CD4-positive, alpha-beta memory T cell (primary cell): ENCODE results near the gene CLPTM1L. TPM values are rescaled to one million over a fixed set of nuclear protein-coding genes. Genes with fewer than 3 reads are reported as not detected.

ENCODE experiments used
- CTCF ChIA-PET: fragments of 350-600 bp; sonication (Branson Sonifier 250); formaldehyde crosslinking; loops from one replicate; lab custom pipeline; 2021; ENCODE audit warnings: inconsistent platforms; ENCODE audit not compliant: partially characterized antibody; lab: Charles Lee
- POLR2A ChIA-PET: fragments of 350-600 bp; sonication (Branson Sonifier 250); formaldehyde crosslinking; loops from one replicate; lab custom pipeline; 2021; ENCODE audit not compliant: partially characterized antibody; lab: Charles Lee
- DNase-seq, 5 donors: peaks; one replicate each; pipeline versions ENCODE4 v3.0.0 to v3.0.0-alpha.2; 2020 to 2022; ENCODE audit warnings: mixed read lengths in 1 of 5
- H3K27ac ChIP-seq: one replicate; pipeline ENCODE4 v1.7.0; 2013; ENCODE audit warnings: low read depth, low read length
- H3K27me3 ChIP-seq: 2 replicates; pipeline ENCODE4 v1.7.0; 2013; ENCODE audit warnings: mild to moderate bottlenecking, low read length, moderate library complexity; ENCODE audit not compliant: insufficient read depth
- H3K36me3 ChIP-seq: 2 replicates; pipeline ENCODE4 v1.7.0; 2013; ENCODE audit warnings: mild to moderate bottlenecking, low read length, moderate library complexity; ENCODE audit not compliant: insufficient read depth
- H3K4me1 ChIP-seq: 2 replicates; pipeline ENCODE4 v1.7.0; 2013; ENCODE audit warnings: mild to moderate bottlenecking, low read length, moderate library complexity; ENCODE audit not compliant: insufficient read depth
- H3K4me3 ChIP-seq, 2 donors: one replicate each; pipeline ENCODE4 v1.7.0; 2013; ENCODE audit warnings: low read length in 2 of 2, mild to moderate bottlenecking in 1 of 2
- H3K9me3 ChIP-seq, 2 donors: one replicate each; pipeline ENCODE4 v1.7.0; 2013; ENCODE audit warnings: low read length in 2 of 2, control low read depth in 1 of 2; ENCODE audit not compliant: control insufficient read depth in 1 of 2
- H3K27ac Mint-ChIP-seq, 7 donors: one replicate each; pipeline ENCODE4 v1.8.0; 2020 to 2021; ENCODE audit warnings: mixed read lengths in 7 of 7, mild to moderate bottlenecking in 6 of 7, inconsistent platforms in 3 of 7, moderate library complexity in 3 of 7
- H3K27me3 Mint-ChIP-seq, 2 donors: one replicate each; pipeline ENCODE4 v1.8.0; 2020 to 2021; ENCODE audit warnings: mixed read lengths in 2 of 2
- H3K36me3 Mint-ChIP-seq, 2 donors: one replicate each; pipeline ENCODE4 v1.8.0; 2020 to 2021; ENCODE audit warnings: mixed read lengths in 2 of 2, inconsistent platforms in 1 of 2, mild to moderate bottlenecking in 1 of 2
- H3K4me1 Mint-ChIP-seq, 4 donors: one replicate each; pipeline ENCODE4 v1.8.0; 2020 to 2021; ENCODE audit warnings: mixed read lengths in 4 of 4, mild to moderate bottlenecking in 1 of 4
- H3K4me3 Mint-ChIP-seq, 8 donors: one replicate each; pipeline ENCODE4 v1.8.0; 2020 to 2021; ENCODE audit warnings: mixed read lengths in 8 of 8, mild to moderate bottlenecking in 7 of 8, moderate library complexity in 6 of 8, inconsistent platforms in 3 of 8
- H3K9me3 Mint-ChIP-seq, 8 donors: one replicate each; pipeline ENCODE4 v1.8.0; 2020 to 2021; ENCODE audit warnings: mixed read lengths in 8 of 8, mild to moderate bottlenecking in 5 of 8, inconsistent platforms in 3 of 8, moderate library complexity in 1 of 8
- intact Hi-C: fragments of 100-400 bp; cut with micrococcal nuclease; formaldehyde crosslinking; loops from one replicate; pipeline ENCODE4 v1.15.1; 2023
- polyA plus RNA-seq, 2 donors: library from polyadenylated mRNA; unstranded; fragments of 300-500 nt; fragmentation: Illumina TruSeq; gene quantifications; one replicate each; pipeline ENCODE4 v1.2.3, GENCODE V29; 2021
- total RNA-seq, 2 experiments: library from RNA; stranded (reverse); gene quantifications; one replicate each; pipeline ENCODE4 v1.2.3, GENCODE V29; 2021

Gene CLPTM1L
- total and polyA plus RNA-seq, 4 experiments from 2014 or later: 34.1 to 87.4 (median 72.6) TPM

DNA sequence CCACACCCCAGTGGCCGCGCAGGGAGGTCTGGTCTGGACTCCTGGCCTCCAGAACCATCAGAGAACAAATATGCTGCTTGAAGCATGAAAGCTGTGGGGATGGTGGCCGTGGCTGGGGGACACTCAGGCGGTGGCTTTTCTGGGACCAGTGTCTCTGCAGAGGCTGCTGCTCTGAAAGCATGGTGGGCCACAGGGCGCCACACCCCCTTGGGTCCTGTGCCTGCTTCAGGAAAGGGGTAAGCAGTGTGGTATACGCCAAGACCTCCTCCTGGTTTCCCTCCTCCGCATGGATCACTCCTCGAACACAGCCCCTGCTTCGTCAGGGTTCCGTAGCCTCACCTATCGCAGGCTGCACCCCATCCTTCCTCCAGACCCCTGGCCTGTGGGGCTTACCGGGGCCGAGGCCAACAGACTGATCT is 30.3 kb downstream of the CLPTM1L start:
- H3K27me3 ChIP-seq: no peaks in the 10 kb centered on the region
- intact Hi-C loops: no loop called here
- peaks cover 0 to 6% of the 10 kb centered on the region in 2 donors for H3K9me3 ChIP-seq
- ChIA-PET CTCF (interaction anchor here (1.6 to 1.8 kb wide), 2 partner anchors 21 to 29 kb away, joined by 4 read pairs; no protein-coding TSS in a partner anchor), POLR2A (interaction anchor here (1.7 to 4.2 kb wide), 6 partner anchors 11 to 71 kb away, joined by 4 to 31 read pairs (median 11); partner anchors contain the start of gene CLPTM1L)
- Mint-ChIP-seq H3K4me3 (peak overlapping the region in 6 of 8 donors; percentile 45 to 92 (median 72)), H3K27me3 (no peaks in the 10 kb centered on the region), H3K27ac (peak overlapping the region in 3 of 7 donors; percentile 19 to 41 (median 38)), H3K9me3 (peaks cover 0 to 14% (median 3%) of the 10 kb centered on the region in 8 donors), H3K4me1 (peaks cover 48 to 76% (median 59%) of the 10 kb centered on the region in 4 donors), H3K36me3 (peaks cover 0 to 30% of the 10 kb centered on the region in 2 donors)
- H3K27ac ChIP-seq: no peak overlapping the region
- peaks cover 4% of the 10 kb centered on the region for H3K36me3 ChIP-seq
- peak in 1 of 5 donors; percentile 30 for DNase-seq
- no peak overlapping the region for H3K4me3 ChIP-seq
- peaks cover 60% of the 10 kb centered on the region for H3K4me1 ChIP-seq

DNA sequence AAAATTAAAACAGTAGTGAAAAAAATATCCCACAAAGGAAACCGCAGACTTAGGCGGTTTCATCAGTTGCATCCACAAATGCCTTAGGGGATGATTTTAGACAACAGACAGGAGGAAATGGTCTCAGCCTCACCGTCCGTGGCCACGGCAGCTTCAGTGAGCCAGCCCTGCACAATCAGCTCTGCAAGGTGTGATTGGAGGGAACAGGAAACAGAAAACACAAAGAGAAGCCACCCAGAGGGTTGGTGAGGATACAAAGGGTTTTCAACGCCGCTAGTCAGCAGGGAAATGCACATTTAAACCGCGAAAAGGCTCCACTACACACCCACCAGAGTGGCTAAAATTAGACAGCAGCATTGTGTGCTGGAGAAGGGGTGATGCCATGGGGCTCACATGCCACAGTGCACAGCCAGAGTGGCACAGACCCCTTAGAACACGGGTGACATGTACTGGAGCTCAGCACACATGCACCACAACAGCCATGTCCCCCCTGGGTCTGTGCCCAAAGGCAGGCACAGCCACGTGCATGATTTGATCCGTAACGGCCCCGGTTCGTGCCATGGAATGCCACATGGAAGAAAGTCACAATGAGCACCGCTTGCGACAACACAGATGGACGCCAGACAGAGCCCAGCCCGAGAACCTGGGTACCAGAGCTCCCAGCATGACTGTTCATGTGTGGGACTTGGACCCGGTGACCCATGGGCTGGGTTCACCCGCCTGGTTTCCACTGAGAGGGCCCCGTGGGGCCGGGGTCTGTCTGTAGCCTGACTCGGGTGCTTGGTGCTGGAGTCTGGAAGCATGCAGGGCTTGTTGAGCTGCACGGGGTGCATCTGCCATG is 31.7 kb downstream of the CLPTM1L start:
- H3K4me1 Mint-ChIP-seq: peaks cover 51 to 79% (median 65%) of the 10 kb centered on the region in 4 donors
- intact Hi-C loops: no loop called here
- H3K36me3 Mint-ChIP-seq: peaks cover 0 to 19% of the 10 kb centered on the region in 2 donors
- ChIA-PET POLR2A (interaction anchor here (0.8 to 4.2 kb wide), 12 partner anchors 11 to 487 kb away, joined by 3 to 31 read pairs (median 6); partner anchors contain the start of genes CLPTM1L and TERT), CTCF (interaction anchor here (0.7 to 1.4 kb wide), 4 partner anchors 10 to 58 kb away, joined by 3 to 5 read pairs (median 4); no protein-coding TSS in a partner anchor)
- Histone ChIP-seq H3K4me1 (peaks cover 60% of the 10 kb centered on the region), H3K4me3 (peak overlapping the region; percentile 28 to 63), H3K27me3 (no peaks in the 10 kb centered on the region), H3K36me3 (no peaks in the 10 kb centered on the region), H3K27ac (peak overlapping the region; percentile 8), H3K9me3 (peaks cover 0 to 6% of the 10 kb centered on the region in 2 donors)
- peak; percentile 51 to 73 (median 62) for DNase-seq
- no peaks in the 10 kb centered on the region for H3K27me3 Mint-ChIP-seq
- H3K27ac Mint-ChIP-seq: peak overlapping the region; percentile 69 to 92 (median 84)
- peak overlapping the region; percentile 64 to 92 (median 80) for H3K4me3 Mint-ChIP-seq
- H3K9me3 Mint-ChIP-seq: peaks cover 0 to 14% (median 3%) of the 10 kb centered on the region in 8 donors

DNA sequence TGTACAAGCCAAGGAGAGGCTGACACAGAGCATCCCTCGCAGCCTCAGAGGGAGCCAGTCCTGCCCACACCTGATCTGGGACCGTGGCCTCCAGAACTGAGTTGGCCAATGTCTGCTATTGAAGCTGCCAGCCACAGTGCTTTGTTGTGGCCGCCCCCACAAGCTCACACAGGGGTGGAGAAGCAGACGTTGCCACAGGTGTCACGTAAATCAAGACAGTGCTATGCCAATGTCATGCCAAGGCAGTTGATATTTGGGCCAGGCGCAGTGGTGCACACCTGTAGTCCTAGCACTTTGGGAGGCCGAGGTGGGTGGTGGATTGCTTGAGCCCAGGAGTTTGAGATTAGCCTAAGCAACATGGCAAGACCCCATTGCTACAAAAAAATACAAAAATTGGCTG is 32.7 kb downstream of the CLPTM1L start:
- no peak overlapping the region for H3K4me3 ChIP-seq
- Mint-ChIP-seq H3K27ac (peak overlapping the region in 6 of 7 donors; percentile 22 to 89 (median 78)), H3K4me3 (peak overlapping the region in 7 of 8 donors; percentile 14 to 92 (median 59)), H3K27me3 (no peaks in the 10 kb centered on the region), H3K9me3 (peaks cover 0 to 14% (median 3%) of the 10 kb centered on the region in 8 donors), H3K36me3 (peaks cover 0 to 12% of the 10 kb centered on the region in 2 donors), H3K4me1 (peaks cover 48 to 73% (median 61%) of the 10 kb centered on the region in 4 donors)
- no peaks in the 10 kb centered on the region for H3K27me3 ChIP-seq
- H3K9me3 ChIP-seq: peaks cover 0 to 6% of the 10 kb centered on the region in 2 donors
- H3K27ac ChIP-seq: no peak overlapping the region
- DNase-seq: peak; percentile 57 to 69 (median 64)
- intact Hi-C loops: no loop called here
- peaks cover 53% of the 10 kb centered on the region for H3K4me1 ChIP-seq
- no peaks in the 10 kb centered on the region for H3K36me3 ChIP-seq
- POLR2A ChIA-PET: interaction anchor here (1.0 to 4.2 kb wide), 9 partner anchors 10 to 488 kb away, joined by 3 to 31 read pairs (median 8); partner anchors contain the start of genes CLPTM1L and TERT
- CTCF ChIA-PET: interaction anchor here (1.0 to 1.4 kb wide), 3 partner anchors 11 to 57 kb away, joined by 3 to 5 read pairs (median 4); no protein-coding TSS in a partner anchor

- Mint-ChIP-seq H3K27me3 (no peaks in the 10 kb centered on the region), H3K36me3 (peaks cover 0 to 7% of the 10 kb centered on the region in 2 donors), H3K4me3 (peak overlapping the region in 2 of 8 donors; percentile 31 to 63), H3K4me1 (peaks cover 43 to 67% (median 55%) of the 10 kb centered on the region in 4 donors), H3K27ac (peak overlapping the region in 4 of 7 donors; percentile 39 to 89 (median 58)), H3K9me3 (peaks cover 0 to 14% (median 3%) of the 10 kb centered on the region in 8 donors)
- no peak overlapping the region for H3K4me3 ChIP-seq
- H3K27ac ChIP-seq: no peak overlapping the region
- H3K4me1 ChIP-seq: peaks cover 47% of the 10 kb centered on the region
- ChIA-PET CTCF (interaction anchor here (1.4 kb wide), 1 partner anchor 11 kb away, joined by 3 read pairs; no protein-coding TSS in a partner anchor), POLR2A (interaction anchor here (1.0 to 3.0 kb wide), 3 partner anchors 17 to 75 kb away, joined by 3 to 22 read pairs (median 14); partner anchors contain the start of genes CLPTM1L and TERT)
- peaks cover 0 to 6% of the 10 kb centered on the region in 2 donors for H3K9me3 ChIP-seq
- no peaks in the 10 kb centered on the region for H3K36me3 ChIP-seq
- H3K27me3 ChIP-seq: no peaks in the 10 kb centered on the region
- DNase-seq: peak in 1 of 5 donors; percentile 4
- intact Hi-C loops: no loop called here
Measured at GRCh38 chr5:1311439-1312055, 33.4 kb downstream of the CLPTM1L start.

GRCh38 chr5:1310118-1310517 is 34.8 kb downstream of the CLPTM1L start:
- peaks cover 0 to 14% (median 3%) of the 10 kb centered on the region in 8 donors for H3K9me3 Mint-ChIP-seq
- H3K27ac ChIP-seq: no peak overlapping the region
- peaks cover 30 to 52% (median 42%) of the 10 kb centered on the region in 4 donors for H3K4me1 Mint-ChIP-seq
- no peak overlapping the region for H3K4me3 ChIP-seq
- H3K36me3 Mint-ChIP-seq: no peaks in the 10 kb centered on the region
- ChIA-PET POLR2A (interaction anchor here (0.9 to 1.1 kb wide), 4 partner anchors 8 to 35 kb away, joined by 3 read pairs; partner anchors contain the start of gene CLPTM1L), CTCF (interaction anchor here (0.8 to 1.1 kb wide), 2 partner anchors 43 to 136 kb away, joined by 3 to 4 read pairs; no protein-coding TSS in a partner anchor)
- DNase-seq: peak in 1 of 5 donors; percentile 2
- H3K36me3 ChIP-seq: no peaks in the 10 kb centered on the region
- H3K4me3 Mint-ChIP-seq: no peak overlapping the region
- intact Hi-C loops: no loop called here
- no peaks in the 10 kb centered on the region for H3K27me3 ChIP-seq
- peaks cover 0 to 6% of the 10 kb centered on the region in 2 donors for H3K9me3 ChIP-seq
- no peaks in the 10 kb centered on the region for H3K27me3 Mint-ChIP-seq
- H3K27ac Mint-ChIP-seq: peak overlapping the region in 2 of 7 donors; percentile 45 to 68
- peaks cover 32% of the 10 kb centered on the region for H3K4me1 ChIP-seq

DNA sequence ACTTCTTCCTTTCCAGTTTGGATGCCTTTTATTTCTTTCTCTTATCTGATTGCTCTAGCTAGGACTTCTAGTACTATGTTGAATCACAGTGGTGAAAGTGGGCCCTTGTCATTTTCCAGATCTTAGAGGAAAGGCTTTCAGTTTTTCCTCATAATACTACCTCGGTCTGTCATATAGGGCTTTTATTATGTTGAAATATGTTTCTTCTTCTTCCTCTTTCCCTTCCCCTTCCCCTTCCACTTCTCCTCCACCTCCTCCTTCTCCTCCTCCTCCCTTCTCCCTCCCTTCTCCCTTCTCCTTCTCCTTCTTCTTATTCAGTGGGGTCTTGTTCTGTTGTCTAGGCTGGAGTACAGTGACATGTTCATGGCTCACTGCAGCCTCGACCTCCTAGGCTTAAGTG is 40.9 kb downstream of the CLPTM1L start:
- Histone ChIP-seq H3K27ac (no peak overlapping the region), H3K4me3 (no peak overlapping the region), H3K36me3 (no peaks in the 10 kb centered on the region), H3K9me3 (no peaks in the 10 kb centered on the region), H3K4me1 (no peaks in the 10 kb centered on the region), H3K27me3 (no peaks in the 10 kb centered on the region)
- no peaks in the 10 kb centered on the region for H3K27me3 Mint-ChIP-seq
- peaks cover 0 to 2% (median 0%) of the 10 kb centered on the region in 8 donors for H3K9me3 Mint-ChIP-seq
- no peak overlapping the region for H3K4me3 Mint-ChIP-seq
- no peak for DNase-seq
- no peaks in the 10 kb centered on the region for H3K36me3 Mint-ChIP-seq
- H3K27ac Mint-ChIP-seq: peak overlapping the region in 3 of 7 donors; percentile 4 to 35 (median 23)
- H3K4me1 Mint-ChIP-seq: peaks cover 2 to 8% (median 5%) of the 10 kb centered on the region in 4 donors
- intact Hi-C loops: no loop called here
- POLR2A ChIA-PET: interaction anchor here (2.1 kb wide), 1 partner anchor 11 kb away, joined by 8 read pairs; no protein-coding TSS in a partner anchor
- CTCF ChIA-PET: no interaction called here
